T-helper 22 cell (primary cell): ENCODE data around the gene GATA6.
"Not testable (repeated sequence)": the region's sequence is repeated elsewhere in the genome, so short reads cannot be mapped to it uniquely, and the experiment has no call there.

Source experiments
- DNase-seq: peaks from one replicate; pipeline ENCODE4 v3.0.0-alpha.2; 2020; ENCODE audit warnings: low read depth

GATA6 gene

DNA sequence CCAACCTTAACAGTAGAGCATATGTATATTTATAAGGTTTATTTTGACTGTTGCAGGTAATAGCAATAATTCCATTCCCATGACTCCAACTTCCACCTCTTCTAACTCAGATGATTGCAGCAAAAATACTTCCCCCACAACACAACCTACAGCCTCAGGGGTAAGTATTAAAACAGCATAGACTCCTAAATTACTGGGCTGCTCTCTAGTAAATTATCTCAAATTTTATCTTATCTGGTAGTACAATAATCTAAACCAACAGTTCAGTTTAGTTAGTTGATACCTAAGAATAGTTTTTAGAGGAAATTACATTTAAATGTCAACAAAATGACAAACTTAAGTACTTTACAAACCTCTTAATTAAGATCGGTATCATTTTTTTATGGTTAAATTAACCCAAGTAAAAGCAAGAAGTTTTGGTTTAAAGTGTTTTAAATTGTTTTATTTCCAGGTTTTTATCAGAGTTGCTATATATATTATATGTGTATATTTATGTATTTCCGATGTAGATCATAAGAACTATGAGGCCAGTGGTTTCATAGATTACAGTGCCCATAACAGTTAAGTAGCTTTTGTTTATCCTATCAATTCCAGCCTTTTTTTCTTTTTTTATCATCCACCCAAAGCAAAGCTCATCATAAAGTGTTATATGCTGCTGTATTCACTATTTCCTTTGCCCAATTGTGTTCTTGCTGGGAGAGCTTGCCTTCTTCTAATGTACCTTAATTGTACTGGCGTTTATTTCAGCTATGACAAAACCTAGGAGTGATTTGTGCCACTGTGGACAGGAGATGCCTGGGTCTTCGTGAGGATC lies 13.7 kb downstream of the GATA6 start:
- no peak for DNase-seq

DNA sequence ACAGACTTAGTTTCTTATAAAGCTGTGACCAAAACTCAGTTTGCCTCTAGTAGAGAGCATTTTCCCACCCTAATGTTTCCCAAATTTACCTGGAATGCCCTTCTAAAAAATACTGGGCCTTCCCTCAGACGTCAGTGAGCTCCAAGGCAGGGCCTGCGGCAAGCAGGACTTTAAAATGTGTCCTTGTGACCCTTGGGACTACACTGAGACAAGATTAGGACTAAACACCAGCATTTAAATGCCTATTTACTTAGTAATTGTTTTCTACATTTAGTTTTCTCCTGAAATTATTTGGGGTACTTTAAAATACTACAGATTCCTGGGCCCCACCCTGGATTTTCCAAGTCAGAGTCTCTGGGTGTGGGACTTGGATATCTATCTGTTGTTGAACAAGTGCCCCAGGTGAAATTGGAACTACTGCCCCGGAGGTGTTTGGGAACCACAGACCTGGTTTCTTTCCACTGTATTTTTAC lies 14.3 kb downstream of the GATA6 start:
- no peak for DNase-seq

DNA sequence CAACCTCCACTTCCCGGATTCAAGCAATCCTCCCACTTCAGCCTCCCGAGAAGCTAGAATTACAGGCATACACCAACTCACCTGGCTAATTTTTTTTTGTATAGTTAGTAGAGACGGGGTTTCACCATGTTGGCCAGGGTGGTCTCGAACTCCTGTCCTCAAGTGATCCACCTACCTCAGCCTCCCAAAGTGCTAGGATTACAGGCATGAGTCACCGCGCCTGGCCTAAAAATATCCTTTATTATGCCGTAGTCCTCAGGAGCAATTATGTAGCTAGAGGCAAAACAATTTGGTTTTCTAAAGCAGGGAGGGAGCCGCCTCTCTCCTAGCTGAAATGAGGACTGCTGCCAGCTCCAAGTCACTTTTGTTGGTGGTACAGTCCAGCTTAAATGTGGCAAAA lies 15.2 kb downstream of the GATA6 start:
- not testable (repeated sequence) for DNase-seq

DNA sequence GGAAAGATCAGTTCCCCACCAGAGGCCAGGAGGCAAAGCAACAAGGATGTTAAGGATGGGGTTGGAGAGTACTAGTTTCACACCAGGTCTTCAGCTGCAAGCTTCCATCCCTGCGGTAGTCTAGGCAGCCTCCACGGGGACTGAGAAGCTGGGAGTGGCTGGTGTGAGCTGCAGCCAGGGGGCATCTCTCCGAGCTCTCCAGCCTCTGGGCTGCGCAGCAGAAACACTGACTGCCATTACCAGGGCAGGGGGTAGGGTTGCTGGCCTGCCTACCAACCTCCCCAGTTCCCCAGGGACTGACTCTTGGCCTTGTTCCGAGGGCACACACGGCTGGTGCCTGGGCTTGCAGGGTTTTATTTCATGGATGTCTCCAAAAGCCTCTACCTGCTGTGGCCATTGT lies 15.9 kb downstream of the GATA6 start:
- no peak for DNase-seq

DNA sequence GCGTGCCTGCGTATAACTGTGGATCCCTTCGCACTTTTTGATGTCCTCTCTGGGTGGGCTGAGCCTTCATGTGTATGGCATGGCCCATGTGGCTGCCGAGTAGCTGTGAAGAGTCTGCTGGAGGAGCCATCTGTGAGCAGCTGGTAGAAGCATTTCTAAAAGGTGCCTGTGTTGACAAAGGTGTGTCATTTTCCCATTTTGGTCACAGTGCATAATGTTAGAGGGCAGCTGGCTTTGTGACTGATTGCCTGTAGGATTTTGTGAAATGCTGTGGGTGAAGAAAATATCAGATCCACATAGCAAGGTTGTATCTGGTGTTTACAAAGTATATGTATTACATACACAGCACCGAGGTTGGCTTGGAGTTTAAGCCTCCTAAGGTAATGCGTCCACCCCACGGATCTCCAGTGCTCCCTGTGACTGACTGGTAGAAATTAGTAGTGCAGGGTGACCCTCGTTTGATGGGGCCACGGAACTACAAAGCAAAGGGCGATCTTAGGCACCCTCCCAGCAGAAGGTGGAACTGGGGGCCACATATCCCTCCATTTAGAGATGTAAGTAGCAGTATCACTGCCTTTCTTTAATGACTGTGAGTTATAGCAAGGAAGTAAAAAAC lies 16.5 kb downstream of the GATA6 start:
- DNase-seq: no peak

DNA sequence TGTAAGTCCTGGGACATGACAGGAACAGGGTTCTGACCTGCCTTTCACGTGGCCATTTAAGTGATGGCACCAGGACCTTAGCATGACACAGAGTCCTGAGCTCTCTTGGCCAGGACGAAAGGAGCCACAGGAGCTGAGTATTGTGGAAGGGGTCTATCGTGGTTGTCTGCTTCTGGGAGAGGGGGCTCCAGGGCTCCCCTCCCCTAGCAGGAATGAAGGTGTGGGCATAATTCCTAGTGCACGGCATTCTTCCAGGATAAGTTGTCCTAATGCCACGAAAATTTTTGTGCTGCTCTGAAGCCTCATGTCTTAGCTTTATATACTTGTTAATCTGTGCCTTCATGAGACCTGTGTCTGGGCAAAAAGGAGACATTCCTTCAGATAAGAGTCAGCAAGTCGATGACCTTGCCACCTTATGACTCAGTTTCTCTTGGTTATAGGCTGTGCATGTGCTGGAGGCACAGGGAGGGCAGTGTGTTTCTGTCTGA lies 17.1 kb downstream of the GATA6 start:
- DNase-seq: no peak

DNA sequence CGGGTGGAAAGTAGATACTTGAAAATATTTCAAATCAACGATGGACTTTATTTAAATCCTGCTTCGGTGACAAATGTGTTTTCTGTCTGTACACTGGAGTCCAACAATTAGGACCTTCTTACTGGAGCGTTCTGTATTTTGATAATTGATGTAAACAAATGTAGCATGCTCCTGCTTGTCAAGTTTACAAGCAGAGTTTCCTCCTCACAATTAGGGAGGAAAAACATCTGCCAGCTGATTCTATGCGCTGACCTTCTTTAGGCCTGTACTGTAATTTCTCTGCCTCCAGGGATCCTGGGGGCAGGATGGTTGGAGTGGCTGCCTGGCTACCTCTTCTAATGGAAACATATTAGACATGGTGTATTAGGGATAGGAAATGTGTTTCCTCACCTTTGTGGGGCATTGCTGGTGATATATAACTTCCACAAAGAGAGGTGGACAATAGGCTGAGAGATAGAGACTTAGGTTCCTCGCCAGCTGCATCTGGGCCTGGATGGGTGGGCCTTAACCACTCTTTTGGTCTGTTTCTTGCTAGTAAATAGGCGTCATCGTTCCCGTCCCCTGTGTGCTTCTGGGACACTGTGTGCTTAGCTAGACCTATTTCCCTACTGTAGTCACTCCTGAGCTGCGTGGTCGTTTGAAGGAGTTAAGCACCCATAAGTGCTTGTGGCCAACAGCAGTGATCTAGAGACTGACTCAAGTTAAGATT lies 19.3 kb downstream of the GATA6 start:
- DNase-seq: no peak

DNA sequence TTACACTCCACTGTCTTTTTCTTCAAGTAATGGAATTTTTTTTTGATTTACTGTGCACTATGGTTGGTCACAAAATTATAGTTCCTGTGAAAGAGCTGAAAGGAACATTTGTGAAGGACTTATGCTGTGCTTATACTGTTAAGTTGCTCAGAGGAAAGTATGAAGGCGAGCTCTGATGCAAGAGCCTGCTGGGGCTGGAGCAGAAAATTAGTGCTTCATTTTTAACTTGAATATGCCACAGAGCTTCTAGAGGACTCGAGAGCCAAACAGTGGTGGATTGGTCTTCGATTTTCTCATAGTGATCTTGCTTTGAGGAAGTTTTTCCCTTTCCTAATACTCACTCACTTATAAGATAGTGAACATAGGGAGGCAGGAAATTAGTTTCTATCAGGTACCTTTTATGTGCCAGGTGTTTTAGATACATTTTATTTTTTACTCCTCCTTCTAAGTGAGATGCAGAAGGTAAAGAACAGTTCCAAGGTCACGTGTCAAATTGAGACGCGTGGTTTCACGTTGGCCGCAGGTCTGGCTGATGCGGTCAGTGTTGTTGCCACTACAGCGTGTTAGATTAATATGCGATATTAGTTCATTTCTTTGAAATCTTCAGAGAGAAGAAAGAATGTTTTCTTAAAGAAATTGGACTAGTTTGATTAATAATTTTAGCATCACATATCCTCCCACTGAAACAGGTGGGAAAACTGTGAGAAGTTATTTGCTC lies 20.2 kb downstream of the GATA6 start:
- no peak for DNase-seq

DNA sequence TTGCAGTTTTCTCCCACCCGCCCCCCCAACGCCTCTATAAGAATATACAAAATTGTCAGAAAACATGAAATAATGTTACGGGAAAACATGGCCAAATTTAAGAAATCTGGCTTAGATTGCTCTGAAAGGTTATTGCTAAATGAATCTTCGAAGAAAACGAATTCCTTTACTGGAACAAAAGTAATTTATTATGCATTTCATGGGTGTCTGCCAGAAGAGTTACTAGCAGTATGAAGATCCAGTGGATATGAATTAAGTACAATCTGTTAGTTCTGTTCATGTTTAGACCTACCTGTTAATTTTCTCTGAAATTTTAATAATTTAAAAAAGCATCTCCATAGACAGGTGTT lies 21.9 kb downstream of the GATA6 start:
- DNase-seq: no peak

DNA sequence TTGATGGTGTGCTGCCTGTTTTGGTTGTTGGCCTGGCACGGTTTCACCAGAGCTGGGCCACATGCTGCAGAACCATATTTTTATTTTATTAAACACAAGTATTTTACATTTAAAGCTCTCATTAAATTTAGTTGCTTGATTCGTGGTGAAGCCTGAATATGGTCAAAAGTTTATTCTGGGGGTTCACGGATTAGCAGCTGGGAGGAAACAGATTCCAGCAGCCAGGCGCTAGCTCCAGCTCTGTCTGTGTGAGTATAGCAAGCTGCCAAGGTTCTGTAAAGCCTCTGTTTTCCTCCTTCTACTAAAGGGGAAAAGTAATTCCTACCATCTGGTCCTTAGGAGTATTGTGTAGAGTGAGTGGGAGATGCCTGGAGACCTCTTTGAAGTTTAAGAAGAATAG lies 22.5 kb downstream of the GATA6 start:
- no peak for DNase-seq

DNA sequence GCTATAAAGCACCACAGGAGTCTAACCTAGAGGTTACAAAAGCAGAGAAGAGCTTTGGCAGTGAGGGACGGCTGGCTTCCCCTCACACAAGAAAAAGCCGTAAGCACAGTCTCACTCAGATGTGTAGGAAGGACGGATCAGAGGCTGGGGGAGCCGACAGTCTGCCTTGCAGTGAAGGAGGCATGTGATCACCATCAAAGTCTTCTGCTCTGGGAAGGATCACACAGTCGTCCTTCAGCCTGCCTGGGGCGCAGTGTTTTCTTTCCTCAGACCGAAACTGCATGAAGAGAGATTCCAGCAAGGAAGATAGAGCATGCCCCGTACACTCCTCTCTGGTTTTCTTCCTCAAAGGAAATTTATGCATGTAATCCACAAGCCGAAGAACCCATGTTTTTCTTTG lies 24.1 kb downstream of the GATA6 start:
- DNase-seq: no peak

DNA sequence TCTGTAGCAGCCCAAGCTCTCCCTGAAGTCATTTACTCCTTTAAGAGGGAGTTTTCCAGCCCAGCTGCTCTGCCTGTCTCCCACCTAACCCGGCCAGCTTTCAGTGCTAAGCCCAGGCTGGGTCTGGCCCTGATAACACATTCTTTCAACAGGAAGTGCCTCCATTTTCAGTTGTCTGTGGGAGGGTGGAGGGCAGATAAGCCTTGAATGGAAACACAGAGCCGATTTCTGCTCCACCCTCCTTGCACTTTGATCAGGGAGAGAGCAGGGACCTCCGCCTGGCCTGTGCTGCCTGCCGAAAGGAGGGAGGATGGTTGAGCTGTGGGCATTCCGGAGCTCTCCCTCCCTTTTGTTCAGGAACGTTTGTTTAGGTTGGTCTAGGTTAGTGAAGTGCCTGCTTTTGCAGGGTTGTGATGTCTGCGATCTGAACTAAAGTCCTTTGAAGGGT lies 24.8 kb downstream of the GATA6 start:
- DNase-seq: no peak

DNA sequence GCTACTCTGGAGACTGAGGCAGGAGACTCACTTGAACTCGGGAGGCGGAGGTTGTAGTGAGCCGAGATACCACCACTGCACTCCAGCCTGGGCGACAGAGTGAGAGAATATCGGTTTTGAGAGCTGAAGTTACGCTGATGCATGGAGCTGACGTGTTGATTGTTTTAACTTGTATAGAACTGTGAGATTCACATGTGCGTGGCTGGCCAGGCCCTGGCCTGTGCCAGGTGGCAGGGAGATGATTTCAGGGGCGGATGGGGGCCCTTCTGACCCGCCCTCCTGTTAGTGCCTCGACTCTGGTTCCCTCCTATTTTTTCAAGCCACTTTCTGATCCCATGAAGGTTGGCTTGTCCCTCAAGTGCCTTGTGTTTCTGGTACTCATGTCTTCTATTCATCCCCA lies 25.7 kb downstream of the GATA6 start:
- DNase-seq: no peak

DNA sequence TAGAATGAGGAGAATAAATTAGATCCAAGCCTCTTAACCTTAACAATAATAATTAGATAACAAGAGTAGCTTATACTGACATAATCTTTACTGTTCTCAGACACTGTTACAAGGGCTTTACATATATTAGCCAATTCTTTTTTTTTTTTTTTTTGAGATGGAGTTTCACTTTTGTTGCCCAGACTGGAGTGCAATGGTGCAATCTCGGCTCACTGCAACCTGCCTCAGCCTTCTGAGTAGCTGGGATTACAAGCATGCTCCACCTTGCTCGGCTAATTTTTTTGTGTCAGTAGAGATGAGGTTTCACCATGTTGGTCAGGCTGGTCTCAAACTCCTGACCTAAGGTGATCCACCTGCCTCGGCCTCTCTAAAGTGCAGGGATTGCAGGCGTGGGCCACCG lies 27.6 kb downstream of the GATA6 start:
- not testable (repeated sequence) for DNase-seq

DNA sequence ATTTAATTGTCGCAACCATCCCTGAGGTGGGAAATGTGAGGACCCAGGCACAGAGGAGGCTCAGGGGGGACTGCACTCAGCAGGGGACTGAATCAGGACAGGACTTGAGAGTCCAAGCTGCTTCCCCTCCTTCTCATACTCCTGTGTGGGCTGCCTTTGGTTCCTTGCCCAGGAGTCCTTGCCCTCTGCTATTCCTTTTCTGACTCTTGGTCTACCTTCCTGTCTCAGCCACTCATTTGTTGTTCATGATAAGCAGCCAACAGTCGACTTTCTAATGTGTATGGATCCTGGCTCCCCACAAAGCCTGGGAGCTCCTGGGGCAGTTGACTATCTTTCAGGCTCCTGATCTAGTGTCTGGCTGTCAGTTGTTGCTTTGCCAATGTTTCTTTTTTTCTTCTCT lies 28.3 kb downstream of the GATA6 start:
- no peak for DNase-seq

DNA sequence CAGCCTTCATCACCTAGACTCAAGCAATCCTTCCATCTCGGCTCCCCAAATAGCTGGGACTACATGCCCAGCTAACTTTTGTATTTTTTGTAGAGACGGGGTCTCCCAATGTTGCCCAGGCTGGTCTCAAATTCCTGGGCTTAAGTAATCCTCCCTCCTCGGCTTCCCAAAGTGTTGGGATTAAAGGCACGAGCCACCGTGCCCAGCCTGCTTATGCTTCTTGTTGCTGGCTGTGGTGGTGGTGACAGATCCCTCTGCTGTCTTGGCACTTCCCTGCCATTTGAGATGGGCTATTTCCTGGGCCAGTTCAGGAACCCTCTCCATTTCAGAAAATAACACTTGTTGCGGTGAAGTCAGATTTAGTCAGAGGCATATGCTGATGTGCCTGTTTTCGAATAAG lies 28.8 kb downstream of the GATA6 start:
- no peak for DNase-seq

DNA sequence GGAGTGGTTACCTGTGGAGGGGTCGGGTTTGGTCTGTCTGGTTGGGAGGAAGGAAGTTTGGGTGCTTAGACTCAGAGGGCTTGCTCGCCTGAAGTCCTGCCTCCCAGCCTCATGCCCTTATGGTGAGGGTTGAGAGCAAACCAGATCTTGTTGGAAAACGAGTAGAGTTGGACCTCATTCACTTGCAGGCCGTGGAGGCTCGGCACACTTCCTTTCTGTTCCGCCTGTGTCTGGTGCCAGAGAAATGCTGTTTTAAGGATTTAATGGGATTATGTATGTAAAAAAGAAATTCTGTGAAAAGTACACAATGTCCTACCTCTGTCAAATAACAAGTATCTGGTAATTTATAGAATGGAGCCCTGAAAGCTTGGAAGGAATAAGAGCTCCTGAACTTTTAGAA lies 29.6 kb downstream of the GATA6 start:
- DNase-seq: no peak

DNA sequence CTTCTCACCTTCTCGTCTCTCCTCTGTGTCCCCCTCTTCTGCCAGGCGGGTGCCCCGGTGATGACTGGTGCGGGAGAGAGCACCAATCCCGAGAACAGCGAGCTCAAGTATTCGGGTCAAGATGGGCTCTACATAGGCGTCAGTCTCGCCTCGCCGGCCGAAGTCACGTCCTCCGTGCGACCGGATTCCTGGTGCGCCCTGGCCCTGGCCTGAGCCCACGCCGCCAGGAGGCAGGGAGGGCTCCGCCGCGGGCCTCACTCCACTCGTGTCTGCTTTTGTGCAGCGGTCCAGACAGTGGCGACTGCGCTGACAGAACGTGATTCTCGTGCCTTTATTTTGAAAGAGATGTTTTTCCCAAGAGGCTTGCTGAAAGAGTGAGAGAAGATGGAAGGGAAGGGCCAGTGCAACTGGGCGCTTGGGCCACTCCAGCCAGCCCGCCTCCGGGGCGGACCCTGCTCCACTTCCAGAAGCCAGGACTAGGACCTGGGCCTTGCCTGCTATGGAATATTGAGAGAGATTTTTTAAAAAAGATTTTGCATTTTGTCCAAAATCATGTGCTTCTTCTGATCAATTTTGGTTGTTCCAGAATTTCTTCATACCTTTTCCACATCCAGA lies 31.3 kb downstream of the GATA6 start:
- no peak for DNase-seq

DNA sequence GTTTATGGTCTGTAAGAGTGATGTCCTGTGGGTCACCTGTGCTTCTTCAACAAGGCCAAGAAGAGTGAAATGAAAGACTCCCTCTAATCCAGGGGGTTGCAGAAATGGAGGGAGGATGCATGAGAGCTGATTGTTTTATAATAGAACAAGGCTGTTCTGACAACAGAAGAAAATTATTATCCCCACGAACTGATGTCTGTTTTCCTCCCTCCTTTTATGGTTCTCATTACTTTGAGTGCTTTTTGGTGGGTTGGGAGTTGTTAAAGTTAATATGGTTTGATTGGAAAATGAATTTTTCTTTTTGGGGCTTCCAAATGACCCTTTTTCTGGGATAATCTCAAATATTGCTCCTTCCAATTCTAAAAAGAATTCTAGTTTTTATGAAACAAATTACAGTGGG lies 33.6 kb downstream of the GATA6 start:
- DNase-seq: no peak

DNA sequence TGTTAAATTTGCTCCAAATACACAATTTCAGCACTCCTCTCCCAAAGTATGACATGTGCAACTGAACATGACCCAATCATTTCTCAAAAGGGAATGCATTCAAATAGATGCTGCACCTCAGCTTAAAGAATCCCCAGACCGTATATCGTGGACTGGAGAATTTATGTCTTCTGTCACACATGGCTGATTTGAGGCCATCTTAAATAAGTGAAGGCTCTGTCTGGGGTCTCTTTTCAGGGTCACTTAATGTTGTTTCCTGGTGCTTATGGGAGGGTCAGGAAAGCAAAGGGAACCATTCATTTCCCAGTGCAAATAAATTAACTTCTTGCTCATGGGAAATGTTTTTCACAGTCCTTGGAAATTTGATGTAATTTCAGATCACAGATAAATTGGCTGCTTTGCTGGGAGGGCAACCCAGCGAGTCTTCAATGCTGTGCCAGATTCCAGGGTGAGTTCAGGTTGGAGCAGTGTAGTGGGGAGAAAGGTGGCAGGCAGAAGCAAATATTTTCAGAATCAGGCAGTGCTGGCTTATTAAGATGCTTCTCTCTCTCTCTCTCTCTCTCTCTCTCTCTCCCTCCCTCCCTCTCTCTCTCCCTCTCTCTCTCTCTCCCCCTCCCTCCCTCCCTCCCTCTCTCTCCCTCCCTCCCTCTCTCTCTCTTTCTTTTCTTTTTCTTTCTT lies 34.3 kb downstream of the GATA6 start:
- no peak for DNase-seq

DNA sequence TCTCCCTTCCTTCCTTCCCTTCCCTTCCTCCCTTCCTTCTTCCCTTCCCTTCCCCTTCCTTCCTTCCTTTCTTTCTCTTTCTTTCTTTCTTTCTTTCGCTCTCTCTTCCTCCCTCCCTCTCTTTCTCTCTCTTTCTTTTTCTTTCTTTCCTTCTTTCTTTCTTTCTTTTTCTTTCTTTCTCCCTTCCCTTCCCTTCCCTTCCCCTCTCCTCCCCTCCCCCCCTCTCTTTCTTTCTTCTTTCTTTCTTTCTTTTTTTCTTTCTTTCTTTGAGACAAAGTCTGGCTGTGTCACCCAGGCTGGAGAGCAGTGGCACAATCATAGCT lies 34.8 kb downstream of the GATA6 start:
- no peak for DNase-seq

DNA sequence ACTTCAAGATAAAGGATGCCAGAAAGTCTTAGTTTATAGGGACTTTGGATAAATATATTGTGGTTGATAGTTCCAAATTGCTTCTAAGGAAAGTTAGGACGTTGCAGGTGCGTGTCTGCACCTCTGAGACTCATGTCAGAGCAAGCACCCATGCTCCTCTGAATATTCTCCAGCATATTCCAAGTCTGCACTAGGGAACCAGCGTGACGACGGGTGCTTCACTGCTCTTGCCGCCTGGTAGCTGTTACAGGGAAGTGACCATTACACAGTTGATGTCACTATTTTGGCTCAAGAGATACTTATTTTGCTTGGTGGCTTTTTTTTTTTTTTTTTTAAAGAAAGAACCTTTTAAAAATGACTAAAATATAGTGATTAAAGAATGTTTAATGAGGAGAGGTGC lies 35.6 kb downstream of the GATA6 start:
- no peak for DNase-seq
